ENCODE measurements around the gene CCDC61. TPM values are rescaled to one million over a fixed set of nuclear protein-coding genes. Genes with fewer than 3 reads are reported as not detected.

The CCDC61 gene
- total RNA-seq, 1 experiment from 2014 or later: 16.9 TPM

GRCh38 chr19:46036744-46037128, 41.5 kb downstream of the CCDC61 start:
- no peak overlapping the region for H3K4me3 Mint-ChIP-seq
- Histone ChIP-seq H3K4me1 (ENCODE audit: insufficient read depth, low read length) (no peaks in the 10 kb centered on the region), H2BK120ac (ENCODE audit: low read depth, low read length, poor library complexity, severe bottlenecking) (no peak overlapping the region), H2AFZ (ENCODE audit: low read length) (no peak overlapping the region), H3K9me3 (ENCODE audit: control insufficient read depth, low read depth, low read length) (no peaks in the 10 kb centered on the region), H3K4me2 (ENCODE audit: insufficient read depth, insufficient read length, low read length) (no peak overlapping the region), H4K8ac (replicated peaks; ENCODE audit: insufficient read length, low read depth, low read length) (no peak overlapping the region), H2AK5ac (ENCODE audit: insufficient read length, low read length) (no peak overlapping the region), H2BK15ac (ENCODE audit: low read depth, low read length) (no peak overlapping the region), H3K18ac (ENCODE audit: insufficient read length, low read depth, low read length) (no peak overlapping the region), H2BK12ac (ENCODE audit: insufficient read length, low read depth, low read length) (no peak overlapping the region), H3T11ph (ENCODE audit: low read length) (no peak overlapping the region), H3K9ac (ENCODE audit: extremely low read depth, insufficient read length, low read length) (no peak overlapping the region), H3K56ac (ENCODE audit: insufficient read length, low read depth, low read length) (no peak overlapping the region), H3K23ac (ENCODE audit: insufficient read length, low read depth, low read length) (no peak overlapping the region), H4K20me1 (ENCODE audit: control insufficient read depth, insufficient read depth, insufficient read length) (no peaks in the 10 kb centered on the region), H2BK5ac (ENCODE audit: insufficient read length, low read length) (no peak overlapping the region), H4K5ac (ENCODE audit: insufficient read length, low read depth, low read length) (no peak overlapping the region), H3K4ac (ENCODE audit: low read depth, low read length) (no peak overlapping the region), H4K91ac (ENCODE audit: insufficient read length, low read depth, low read length) (no peak overlapping the region), H3K27me3 (ENCODE audit: insufficient read depth, low read length) (no peaks in the 10 kb centered on the region), H3K23me2 (ENCODE audit: insufficient read length, low read depth, low read length, poor library complexity, severe bottlenecking) (no peaks in the 10 kb centered on the region), H3K14ac (ENCODE audit: insufficient read depth, low read length) (no peak overlapping the region), H3K27ac (ENCODE audit: insufficient read length, low read depth, low read length) (no peak overlapping the region), H3K79me2 (ENCODE audit: insufficient read depth, low read length) (no peaks in the 10 kb centered on the region), H3K79me1 (ENCODE audit: insufficient read depth, low read depth, low read length, poor library complexity, severe bottlenecking) (no peaks in the 10 kb centered on the region), H2BK20ac (ENCODE audit: low read depth, low read length, poor library complexity, severe bottlenecking) (no peak overlapping the region)
- H3K9me3 Mint-ChIP-seq: peaks cover 16 to 24% of the 10 kb centered on the region in 2 experiments; a peak in 4 of 5 replicates
- no CpG with 5 or more reads among the region's 3 CpGs for WGBS (ENCODE audit: extremely low coverage, insufficient read length, low lambda C conversion rate)
- H3K36me3 Mint-ChIP-seq (ENCODE audit: insufficient read depth in 1 of 3, low read depth in 3 of 3): no peaks in the 10 kb centered on the region; a peak in 1 of 7 replicates
- no peak for TF ChIP-seq CTCF (conservative IDR thresholded peaks at IDR 0.05)
- no peak overlapping the region for H3K27ac Mint-ChIP-seq
- H3K4me1 Mint-ChIP-seq: peaks cover 0 to 7% of the 10 kb centered on the region in 2 experiments; a peak in 2 of 4 replicates
- peaks cover 29% of the 10 kb centered on the region for H3K27me3 Mint-ChIP-seq (ENCODE audit: low read depth)
- DNase-seq: no peak
